8988T (cell line): ENCODE data around the gene C14orf93.
A peak's percentile ranks its signal among the peaks of the same experiment; 100 is the strongest.

ENCODE experiments used
- DNase-seq: peaks from one replicate; pipeline ENCODE4 v3.0.0; 2011

C14orf93 gene

DNA sequence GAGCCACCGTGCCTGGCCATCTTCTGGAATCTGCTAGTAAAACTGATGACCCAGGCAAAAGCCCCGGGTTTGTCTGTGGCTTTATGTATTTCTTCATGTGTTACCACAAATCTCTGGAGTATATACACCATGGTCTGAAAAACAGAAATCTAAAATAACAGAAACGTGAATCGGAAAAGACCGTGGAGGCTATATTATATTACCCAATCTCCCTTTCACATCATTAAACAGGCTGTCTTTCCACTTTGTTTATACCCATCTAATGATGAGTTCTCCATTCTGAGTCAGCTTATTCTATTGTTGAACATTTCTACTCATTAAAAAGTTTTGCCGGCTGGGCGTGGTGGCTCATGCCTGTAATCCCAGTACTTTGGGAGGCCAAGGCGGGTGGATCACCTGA is 18.1 kb downstream of the C14orf93 start:
- no peak for DNase-seq

DNA sequence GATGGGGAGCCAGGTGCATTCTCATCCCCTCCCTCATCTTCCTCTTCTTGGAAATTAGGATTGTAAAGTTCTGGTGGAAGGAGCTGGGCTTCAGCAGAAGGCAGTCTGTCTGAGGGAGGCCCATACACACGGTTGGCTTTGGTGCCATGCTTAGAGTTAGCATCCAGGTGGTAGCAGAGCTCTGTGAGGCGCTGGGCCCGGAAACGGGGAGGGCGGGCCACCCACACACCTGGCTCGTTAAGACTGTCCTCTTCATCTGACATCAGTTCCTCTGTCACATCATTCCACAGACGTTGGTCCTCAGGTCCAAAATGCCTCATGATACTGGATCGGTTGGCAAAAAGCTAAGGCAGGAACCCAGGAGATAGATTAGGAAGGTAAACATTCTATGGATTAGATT is 22.7 kb downstream of the C14orf93 start:
- no peak for DNase-seq

DNA sequence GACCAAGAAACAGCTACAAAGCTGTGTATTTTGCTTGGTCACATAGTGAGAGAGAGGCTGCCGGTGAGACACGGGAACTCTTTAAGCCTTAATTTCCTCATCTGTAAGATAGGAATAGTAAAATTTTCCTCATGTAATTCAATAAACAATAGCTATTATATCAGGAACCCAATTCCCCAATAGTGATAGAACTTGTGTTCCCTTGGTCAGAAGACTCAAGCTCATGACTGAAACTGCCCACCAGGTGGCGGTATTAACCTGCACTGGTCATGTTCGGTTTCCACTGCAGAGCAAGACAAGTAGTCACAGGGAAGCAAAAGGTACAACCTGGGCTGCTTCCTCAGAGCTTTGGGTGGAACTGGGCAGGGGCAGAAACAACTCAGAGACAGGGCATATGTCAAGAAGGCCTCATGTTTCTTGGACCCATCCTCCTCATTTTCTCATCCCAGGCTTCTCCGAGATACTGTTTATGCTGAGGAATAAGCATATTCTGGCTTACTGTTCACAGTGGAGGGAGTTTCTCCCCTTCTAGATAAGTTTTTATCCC is 23.4 kb downstream of the C14orf93 start:
- DNase-seq, result no peak

DNA sequence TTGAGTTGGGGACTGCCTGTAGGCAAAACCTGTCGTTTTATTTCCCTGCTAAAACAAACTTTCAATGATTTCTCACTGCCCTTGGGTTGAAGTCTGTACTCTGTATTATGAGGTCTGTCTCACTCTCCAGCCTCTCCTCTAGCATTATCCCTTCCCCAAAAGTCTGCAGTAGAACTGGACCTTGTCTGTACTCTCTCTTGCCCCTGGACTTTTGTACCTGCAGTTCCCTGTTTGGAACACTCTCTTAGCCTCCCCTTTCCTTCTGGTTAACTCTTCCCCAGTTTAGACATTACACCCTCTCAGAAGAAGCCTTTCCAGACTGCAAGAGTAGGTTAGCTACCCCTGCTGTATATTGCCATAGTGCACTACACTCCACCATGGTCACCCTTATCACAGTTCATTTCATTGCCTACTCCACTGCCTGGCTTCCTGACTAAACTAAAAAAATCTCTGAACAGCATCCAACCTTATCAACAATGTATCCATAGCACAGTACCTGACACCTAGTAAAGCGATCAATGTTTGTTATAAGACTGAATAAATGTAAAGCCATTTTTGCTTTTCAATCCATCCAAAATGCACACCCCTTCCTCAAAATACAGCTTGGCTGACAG is 23.9 kb downstream of the C14orf93 start:
- DNase-seq, result no peak

DNA sequence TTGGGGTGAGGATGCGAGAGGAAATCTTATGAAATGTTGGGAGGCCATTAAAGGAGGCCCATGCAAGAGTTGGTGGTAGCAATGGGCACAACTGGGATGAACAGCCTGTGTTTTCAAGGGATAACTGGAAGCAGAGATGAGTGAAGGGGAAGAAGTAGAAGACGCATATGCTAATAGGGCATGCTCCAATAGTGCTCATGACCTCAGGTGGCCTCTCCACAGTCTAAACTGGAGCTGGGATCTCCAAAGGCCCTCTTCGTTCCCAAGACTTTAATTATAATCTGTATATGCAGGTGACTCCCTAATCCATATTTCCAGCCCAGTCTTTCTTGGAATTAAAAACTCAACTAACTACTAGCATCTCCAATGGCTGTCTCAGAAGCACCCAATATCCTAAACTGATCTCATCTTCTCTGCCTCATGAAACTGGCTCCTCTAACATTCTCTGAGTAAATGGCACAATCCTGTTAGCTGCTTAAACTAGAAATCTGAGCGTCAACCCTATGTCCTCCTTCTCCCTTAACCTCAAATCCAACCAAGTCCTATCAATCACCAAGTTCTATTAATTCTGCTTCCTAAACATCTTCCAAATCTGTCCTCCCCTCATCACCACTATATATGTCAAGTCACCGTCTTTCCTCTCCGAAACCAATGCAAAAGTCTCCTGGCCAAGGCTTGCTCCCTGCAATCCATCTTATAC is 24.8 kb downstream of the C14orf93 start:
- DNase-seq, result no peak

DNA sequence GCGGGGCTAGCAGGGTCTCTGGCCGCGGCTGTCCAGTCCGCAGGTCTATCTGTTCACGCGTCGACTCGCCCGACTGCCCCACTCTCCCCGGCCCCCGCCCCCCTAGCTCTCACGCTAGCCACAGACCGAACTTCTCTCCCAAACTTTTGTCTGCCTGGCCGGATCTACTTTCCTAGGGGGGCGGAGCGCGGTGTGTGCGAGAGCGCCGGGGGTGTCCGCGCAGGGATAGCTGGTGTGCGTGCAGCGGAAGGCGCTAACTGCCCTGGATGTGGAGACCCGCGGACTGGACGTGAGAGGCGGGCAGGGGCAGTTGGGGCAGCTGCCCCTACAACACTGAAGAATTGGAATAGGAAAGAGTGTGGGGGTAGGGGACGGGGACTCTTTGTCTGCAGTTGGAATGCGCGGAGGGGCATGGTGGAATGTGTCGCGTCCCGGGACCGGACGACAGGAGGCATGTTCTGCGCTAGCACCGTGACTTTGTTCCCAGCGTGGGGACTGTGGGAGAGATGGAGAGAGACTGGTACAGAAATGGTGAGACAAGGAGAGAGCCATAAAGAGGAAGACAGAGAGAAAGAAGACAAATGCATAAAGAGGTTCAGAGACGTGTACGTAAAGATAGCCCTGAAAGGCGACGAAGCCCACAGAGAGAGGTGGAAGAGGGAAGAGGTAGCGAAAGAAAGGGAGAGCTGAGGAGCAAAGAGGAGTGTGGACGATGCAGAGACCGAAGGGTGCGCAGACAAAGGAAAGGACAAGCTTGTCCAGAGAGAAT is 27.3 kb downstream of the C14orf93 start, which contains the start of gene AJUBA:
TSS of gene AJUBA (minus strand) at position 75 of the 769 bp plus-strand sequence. CDS start 285 bp downstream, outside the sequence.
- peak; percentile 88 for DNase-seq

DNA sequence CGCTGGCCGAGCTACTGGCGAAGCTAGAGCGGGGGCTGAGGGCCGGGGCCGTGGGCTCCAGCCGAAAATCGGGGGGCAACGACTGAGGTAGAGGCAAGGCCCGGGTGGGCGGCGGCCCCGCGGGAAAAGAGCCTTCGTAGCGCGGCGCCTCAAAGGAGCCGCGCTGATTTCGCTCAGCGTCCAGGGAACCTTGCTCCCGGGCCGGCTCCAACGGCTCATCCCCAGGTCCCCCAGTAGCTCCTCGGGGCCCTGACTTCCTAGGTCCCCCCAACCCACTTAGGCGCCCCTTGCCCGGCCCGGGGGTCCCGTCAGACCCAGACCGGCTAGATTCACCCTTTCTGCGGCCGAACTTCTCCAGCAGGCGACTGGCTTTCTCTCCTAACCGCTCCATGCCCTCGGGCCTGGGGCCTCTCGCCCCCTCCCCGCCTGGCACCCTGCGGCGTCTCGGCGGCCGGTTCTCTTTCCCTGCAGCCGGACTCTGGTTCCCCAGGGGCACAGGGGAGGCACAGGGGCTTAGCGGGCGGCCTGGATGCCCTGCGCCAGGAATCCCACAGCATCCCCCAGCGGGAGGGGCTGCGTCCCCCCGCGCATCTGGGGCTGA is 28.0 kb downstream of the C14orf93 start:
- no peak for DNase-seq

DNA sequence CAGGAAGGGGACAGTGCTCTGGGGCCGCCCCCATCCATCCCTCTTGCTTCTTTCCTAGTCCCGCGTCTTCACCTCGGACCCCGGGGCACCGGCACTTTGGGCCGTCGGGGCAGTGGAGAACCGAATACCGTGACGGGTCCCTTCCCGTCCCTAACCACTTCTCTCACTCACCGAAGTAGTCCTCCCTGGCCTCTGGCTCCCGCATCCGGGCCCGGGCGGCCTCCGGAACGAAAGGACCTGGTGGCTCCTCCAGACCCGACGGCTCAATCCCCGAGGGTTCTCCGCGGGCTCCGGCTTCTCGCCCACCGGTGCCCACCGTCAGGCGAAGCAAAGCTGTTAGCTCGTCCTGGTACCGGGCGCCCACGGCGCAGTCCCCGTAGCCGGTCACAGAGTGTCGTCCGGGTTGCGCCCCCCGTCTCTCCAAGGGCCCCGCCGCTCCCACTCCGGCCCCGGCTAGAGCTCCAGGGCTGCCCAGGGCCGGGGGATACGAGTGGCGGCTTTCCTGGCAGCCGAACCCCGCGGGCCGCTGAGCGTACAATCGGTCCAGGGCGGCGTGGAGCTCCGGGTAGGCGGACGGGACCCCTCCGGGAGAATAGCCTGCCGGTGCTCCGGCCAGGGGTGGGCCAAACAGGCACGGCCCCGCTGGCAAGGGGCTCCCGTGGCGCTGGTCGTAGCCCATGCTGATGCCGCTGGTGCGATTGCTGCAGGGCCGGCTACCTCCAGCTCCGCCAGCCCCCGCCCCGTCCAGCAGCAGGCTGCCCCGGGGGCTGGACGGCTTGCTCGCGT is 28.7 kb downstream of the C14orf93 start:
- DNase-seq, result no peak

DNA sequence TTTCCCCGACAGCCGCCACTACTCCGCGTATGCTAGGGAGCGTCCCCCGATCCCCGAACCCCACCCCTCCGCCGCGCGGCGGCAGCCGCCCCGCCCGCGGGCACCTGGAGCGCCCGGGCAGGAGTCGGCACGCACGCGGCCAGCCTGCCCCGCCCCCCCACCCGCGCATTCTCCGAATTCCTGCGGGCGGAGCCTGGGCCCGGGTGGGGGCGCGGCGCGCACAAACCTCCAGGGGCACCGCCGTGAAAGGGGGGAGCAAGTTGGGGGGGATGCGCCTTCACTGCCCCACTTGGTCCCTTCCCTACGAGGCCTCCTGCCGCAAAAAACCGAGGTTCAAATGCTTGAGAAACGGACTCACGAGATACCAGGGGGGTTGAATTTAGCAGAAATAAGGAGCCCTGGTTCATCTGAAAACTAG is 29.3 kb downstream of the C14orf93 start:
- DNase-seq, result peak; percentile 70

DNA sequence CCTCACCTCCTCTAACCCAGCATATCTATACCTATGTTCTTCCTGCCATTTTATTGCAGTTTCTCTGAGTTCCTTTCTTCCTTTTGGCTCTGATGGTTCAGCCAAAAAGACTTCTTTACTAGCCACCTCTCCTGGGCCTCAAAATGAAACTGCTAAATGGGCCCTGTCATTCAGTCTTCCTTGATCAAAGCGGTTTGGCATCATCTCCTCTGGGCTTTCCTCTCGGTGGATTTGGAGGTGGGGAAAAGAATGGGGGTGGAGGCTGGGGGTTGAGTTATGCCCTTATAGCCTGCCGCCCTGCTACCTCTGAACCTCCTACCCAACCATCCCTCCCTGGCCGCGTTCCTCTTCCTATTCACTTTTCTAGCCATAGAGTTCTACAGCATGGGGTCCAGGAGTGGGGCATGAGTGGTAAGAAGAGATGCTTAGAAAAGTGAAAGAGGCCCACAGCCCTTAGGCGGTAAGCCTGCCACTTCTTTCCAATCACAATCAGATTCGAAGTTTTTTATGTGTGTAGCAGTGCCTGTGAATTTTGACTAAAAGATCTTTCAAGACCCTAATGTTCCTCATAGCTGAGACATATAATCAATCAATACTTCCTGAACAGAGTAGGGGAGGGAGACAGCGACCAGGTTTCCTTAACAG is 30.1 kb downstream of the C14orf93 start:
- no peak for DNase-seq

DNA sequence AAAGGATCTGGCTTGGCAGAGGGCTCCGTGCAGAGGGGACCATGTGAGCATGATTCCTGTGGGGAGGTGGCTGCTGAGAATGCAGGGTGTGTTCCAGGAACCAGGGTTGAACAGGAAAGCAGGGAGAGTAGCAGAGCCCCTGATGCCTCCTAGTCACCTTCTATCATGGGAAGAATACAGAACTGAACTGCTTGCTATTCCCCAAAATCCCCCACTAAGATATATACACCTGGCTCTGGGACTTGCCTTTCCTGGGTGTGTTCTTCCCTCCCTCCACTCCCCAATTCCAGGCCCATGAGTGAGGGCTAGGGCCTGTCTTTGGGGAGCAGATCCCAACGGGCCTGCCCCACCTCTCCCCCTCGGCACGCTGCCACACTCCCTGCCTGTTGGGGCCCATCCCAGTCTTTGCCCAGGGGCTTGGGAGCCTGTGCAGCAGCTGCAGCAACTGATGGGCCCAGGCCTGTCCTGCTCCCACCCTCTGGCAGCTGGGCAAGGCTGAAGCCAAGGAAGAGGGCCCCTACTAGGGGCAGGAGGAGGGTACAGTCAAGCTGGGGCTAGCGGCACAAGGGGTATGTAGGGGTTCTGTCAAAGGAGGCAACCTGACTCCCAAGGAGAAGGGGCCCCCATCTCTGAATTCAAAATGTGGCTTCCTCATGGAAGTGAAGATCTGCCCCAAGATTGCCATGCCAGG is 30.8 kb downstream of the C14orf93 start:
- no peak for DNase-seq

DNA sequence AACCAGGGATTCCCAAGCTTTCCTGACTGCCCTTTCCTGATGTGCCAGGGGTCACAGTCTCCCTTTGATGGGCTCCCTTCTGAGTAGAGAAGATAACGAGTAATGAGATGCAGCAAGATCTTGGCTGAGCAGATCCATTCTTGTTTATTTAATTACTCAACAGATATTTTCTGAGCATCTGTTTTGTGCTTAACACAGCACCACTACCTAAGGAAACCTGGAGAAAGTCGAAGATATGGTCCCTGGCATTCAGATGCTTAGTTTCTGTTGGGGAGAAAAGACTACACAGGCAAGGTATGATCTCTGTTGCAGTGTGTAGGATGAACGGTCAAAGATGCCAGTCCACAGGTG is 31.5 kb downstream of the C14orf93 start:
- no peak for DNase-seq

DNA sequence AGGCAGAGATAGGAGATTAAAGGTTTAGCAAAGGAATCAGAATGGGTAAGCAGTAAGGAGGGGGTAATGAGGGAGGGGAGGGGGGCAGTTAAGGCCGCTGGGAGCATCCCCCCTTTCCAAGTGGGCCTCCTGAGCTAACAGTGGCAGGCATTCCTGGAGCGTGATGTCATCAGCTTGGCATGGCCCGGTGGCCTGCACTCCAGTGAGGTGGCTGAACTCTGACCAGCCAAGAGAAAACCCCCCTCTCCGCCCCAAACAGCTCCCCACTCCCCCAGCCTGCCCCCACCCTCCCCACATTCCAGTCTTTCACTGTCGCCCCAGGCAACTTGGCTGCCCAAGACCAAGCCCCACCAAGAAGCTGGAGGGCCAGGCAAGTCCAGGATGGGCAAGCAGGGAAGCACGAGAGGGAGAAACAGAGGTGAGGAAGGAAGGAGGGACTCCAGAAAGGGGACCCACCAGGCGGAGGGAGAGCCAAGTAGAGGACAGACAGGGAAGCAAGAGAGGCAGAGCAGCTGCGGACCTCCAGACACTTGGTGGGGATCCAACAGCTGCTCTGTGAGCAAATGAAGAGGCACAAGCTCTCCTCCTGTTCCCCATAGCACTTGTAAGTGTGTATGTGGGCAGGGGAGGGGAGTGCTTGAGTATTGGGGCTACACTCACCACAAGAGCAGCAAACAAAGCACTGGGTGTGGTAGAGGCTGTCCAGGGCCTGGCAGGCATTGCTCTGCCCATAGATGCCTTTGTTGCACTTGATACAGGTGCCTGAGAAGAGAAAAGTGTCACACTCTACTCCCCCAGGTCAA is 32.1 kb downstream of the C14orf93 start:
- peak; percentile 68 for DNase-seq

DNA sequence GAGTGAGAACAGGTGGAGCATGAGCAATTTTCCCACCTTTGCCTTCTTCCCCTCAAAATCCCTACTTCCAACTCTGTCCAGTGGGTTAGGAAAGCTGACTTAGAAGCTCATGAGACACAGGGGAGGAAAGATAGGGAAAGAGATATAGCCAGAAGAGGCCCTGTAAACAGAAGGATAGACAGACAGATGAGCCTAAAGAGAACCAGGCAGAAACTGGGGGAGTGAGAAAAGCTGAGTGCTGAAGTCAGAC is 32.6 kb downstream of the C14orf93 start:
- DNase-seq, result no peak

DNA sequence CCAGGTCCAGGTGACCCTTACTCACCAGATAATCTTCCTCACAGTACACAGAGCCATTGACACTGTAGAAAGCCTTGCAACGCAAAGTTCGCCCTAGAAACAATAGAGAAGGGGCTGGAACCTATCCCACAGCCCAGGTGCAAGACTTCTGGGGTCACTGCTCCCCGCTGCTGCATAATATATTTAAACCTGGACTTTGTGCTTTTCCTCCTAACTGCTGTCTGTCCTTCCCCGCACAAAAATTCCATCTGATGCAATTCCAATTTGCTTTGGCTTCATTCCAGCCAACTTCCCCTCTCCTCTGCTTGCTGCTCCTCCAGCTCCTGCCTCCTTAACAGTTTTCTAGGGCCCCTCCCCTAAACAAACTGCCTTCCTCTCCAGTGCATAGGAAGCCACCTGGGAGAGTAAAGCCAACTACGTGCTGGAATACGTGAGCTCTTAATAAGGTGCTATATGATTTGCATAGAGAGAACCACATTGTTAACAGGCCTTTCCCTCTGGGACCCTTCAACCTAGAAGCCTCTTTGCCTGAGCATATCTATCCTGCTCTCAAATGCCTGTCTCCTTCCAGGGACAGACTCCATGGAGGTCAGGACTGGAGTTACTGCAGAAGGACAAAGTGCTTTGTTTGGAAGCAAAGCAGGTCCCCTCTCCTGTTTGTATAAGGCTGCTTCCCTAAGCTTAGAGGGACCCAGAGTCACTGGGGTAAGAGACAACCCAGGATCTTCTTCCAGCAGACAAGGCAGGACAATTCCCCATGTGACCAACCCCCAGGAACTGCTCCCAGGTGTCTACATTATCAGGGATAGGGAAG is 33.1 kb downstream of the C14orf93 start:
- DNase-seq, result no peak

DNA sequence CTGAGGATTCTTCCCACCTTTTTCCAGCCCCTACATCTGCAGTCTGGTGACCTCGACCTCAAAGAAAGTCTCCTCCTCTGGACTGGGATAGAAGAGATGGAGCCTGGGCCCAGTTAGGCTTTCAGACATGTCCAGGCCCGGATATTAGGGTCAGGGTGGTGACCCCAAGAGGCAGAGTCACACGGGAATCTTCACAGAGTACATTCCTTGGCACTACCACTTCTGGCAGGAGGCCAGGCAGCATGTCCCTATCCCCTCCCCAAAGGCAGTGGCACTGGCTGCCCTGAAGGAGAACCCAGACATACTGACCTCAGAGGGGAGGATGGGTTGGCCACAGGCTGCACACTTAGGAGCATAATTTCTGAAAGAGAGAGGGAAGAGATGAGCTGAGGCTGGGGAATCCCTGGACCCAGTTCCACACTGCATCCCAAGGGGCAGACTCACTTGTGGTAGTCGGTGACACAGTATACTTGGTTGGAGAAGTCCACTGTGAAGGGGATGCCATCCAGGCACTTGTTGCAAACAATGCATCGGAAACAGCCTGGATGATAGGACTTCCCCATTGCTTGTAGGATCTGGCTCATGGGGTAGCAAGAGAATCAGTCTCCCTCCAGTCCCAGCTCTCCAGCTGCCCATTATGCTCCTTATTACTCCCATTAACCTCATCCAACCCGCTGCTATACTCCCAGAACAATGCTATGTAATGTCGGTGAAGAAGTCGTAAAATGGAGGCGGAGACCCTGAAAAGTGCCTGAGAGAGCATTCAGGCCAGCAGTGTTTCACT is 35.2 kb downstream of the C14orf93 start:
- DNase-seq, result no peak

DNA sequence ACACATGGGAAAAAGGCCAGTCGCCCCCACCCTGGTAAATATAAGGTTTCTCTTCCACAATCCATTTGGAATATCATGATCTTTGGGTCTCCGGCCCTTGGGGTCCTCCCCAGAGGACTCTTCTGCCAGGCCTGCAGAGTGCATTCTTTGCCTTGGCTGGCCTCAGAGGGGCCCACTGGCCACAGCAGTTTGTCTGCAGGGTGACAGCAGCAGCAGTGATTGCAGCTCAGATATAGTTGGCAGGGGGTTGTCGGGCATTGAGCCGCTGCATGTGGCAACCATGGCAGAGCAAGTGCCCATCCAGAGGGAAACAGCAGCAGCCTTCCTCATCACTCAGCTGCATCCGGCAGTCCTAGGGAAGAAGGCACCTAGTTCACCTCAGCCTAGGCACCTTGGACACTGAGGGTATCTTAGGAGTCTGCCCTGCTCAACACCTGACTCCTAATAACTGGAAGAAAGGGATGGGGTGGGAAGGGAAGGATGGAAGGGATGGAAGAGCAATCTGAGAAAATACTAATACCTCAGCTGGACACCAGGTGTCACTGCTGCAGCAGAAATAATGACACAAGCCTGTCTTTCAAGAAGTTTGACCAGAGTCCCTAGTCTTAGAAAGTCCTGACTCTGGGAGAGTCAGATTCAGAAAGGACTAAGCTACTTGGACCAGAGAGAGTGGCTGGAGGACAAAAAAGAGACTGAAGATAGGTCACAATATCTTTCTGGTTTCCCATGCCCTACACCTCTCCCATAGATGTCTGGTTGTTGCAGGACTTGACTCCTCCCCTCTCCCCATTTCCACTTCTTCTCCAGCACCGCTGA is 36.5 kb downstream of the C14orf93 start:
- DNase-seq, result no peak

DNA sequence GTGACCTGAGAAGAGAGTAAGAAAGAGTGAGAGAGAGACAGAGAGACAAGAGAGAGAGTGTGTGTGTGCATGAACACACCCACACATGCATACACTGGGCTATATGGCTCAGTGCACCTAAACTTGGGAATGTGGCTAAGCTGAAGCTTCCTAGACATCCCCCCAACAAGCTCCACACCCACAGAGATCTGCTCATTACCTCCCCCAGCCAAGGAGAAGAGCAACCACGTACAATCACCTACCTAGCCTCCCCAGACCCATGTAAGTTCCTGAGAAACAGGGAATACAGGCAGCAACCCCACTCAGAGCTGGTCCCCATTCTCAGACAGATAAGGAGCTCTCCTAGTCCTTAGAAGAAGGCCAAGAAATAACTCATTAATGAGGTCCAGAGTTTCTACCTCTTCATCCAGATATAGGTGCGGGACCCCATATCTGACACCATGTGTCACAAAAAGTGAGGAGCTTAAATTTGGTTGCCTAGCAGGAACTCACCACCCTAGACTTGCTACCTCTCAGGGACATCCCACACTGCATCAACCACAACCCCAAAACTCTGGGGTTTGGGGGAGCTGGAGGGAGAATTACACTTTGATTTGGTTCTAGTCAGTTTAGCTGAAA is 37.5 kb downstream of the C14orf93 start:
- DNase-seq, result no peak
